ENCODE data around the gene CALN1.

DNA sequence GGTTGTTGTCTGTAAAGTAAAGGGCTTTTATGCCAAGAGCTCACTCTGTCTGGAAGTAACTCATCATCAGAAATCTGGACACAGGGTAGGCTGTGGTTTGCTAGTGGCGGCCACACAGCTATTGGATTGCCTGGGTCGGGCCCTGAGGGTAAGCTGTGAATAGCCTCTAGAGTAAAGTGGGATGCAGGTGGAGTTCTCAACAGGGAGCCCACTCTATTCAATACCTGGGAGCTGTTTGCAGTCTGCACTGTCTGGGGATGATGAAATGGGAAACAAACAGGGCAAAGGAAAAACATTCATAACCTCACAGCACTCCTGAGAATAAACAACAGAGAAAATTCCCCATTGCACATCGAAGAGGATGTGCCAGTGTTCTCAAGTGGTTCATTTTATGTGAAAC is 582.6 kb downstream of the CALN1 start:
- TF ChIP-seq POLR2A (IDR thresholded peaks at IDR 0.05), result no peak
- TF ChIP-seq, protein P1, sequence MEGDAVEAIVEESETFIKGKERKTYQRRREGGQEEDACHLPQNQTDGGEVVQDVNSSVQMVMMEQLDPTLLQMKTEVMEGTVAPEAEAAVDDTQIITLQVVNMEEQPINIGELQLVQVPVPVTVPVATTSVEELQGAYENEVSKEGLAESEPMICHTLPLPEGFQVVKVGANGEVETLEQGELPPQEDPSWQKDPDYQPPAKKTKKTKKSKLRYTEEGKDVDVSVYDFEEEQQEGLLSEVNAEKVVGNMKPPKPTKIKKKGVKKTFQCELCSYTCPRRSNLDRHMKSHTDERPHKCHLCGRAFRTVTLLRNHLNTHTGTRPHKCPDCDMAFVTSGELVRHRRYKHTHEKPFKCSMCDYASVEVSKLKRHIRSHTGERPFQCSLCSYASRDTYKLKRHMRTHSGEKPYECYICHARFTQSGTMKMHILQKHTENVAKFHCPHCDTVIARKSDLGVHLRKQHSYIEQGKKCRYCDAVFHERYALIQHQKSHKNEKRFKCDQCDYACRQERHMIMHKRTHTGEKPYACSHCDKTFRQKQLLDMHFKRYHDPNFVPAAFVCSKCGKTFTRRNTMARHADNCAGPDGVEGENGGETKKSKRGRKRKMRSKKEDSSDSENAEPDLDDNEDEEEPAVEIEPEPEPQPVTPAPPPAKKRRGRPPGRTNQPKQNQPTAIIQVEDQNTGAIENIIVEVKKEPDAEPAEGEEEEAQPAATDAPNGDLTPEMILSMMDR (IDR thresholded peaks at IDR 0.05), result no peak
